ENCODE data around the gene ALK.

DNA sequence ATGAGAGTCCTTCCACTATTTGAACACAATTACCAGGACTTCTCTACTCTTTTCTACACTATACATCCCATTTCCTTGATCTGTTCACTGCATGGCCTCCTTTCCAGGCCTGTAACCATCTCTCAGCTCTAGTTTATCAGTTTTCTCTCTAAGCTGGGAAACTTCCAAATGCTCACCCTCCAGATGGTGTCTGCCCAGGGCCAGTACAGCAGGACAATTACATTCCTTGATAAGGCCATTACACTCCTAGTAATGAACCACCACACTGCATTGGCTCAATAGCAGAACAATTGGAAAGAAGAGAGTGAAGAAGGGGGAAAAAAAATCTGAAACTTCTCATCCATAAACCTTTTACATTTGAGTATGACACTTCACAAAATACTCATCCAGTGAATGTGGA, 359.1 kb downstream of the ALK start:
- TF ChIP-seq, protein P1, sequence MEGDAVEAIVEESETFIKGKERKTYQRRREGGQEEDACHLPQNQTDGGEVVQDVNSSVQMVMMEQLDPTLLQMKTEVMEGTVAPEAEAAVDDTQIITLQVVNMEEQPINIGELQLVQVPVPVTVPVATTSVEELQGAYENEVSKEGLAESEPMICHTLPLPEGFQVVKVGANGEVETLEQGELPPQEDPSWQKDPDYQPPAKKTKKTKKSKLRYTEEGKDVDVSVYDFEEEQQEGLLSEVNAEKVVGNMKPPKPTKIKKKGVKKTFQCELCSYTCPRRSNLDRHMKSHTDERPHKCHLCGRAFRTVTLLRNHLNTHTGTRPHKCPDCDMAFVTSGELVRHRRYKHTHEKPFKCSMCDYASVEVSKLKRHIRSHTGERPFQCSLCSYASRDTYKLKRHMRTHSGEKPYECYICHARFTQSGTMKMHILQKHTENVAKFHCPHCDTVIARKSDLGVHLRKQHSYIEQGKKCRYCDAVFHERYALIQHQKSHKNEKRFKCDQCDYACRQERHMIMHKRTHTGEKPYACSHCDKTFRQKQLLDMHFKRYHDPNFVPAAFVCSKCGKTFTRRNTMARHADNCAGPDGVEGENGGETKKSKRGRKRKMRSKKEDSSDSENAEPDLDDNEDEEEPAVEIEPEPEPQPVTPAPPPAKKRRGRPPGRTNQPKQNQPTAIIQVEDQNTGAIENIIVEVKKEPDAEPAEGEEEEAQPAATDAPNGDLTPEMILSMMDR (IDR thresholded peaks at IDR 0.05; ENCODE audit: borderline replicate concordance, extremely low read depth, low read length, poor library complexity, severe bottlenecking) = no peak
- TF ChIP-seq EZH2 (IDR thresholded peaks at IDR 0.05; ENCODE audit: borderline replicate concordance, low read depth, low read length, severe bottlenecking) = no peak

Measured in DND-41 (cell line).